ENCODE data around the gene TTC21B. TPM values are rescaled to one million over a fixed set of nuclear protein-coding genes. Genes with fewer than 3 reads are reported as not detected.

TTC21B gene
- total and polyA plus RNA-seq, 9 of the 15 experiments (the other 6 are each of a cell fraction or from before 2014, with no cell fraction given), result 5.2 to 34.9 (median 18.5) TPM

- CTCF ChIA-PET (ENCODE audit: low intra/inter-chr PET ratio), result no interaction called here
- no peak overlapping the region for H3K27ac ChIP-seq (ENCODE audit: extremely low read depth, low read depth, low read length)
- in situ Hi-C loops (cut with MboI) (no loop called here), intact Hi-C loops (cut with micrococcal nuclease) (loop anchor here (5.0 kb wide), 1 partner anchor 634 kb away; the partner anchor contains the start of gene SCN2A)
- no TSS peak for BruUV-seq (replicated peaks)
- no peaks in the 10 kb centered on the region for H3K79me2 ChIP-seq (ENCODE audit: control insufficient read depth, insufficient read depth, low read length)
- H3K36me3 ChIP-seq (ENCODE audit: control insufficient read depth, insufficient read depth, low read length), result peaks cover 4% of the 10 kb centered on the region; the same call in 1 of the 3 replicates
- POLR2A ChIA-PET, result interaction anchor here (1.1 to 1.2 kb wide), 2 partner anchors 19 to 57 kb away, joined by 3 read pairs; no protein-coding TSS in a partner anchor
- H3K4me2 ChIP-seq (ENCODE audit: insufficient read depth, low read length), result no peak overlapping the region
- no peak overlapping the region for H3K9ac ChIP-seq (ENCODE audit: insufficient read depth in 1 of 2, low read depth in 2 of 2, low read length in 2 of 2)
- FAIRE-seq, result no peak
- H4K20me1 ChIP-seq (replicated peaks; ENCODE audit: control insufficient read depth, insufficient read depth, low read length), result no peaks in the 10 kb centered on the region
- DNase-seq (ENCODE audit: extremely low read depth in 1 of 4, low spot score in 3 of 4), result no peak
- no peaks in the 10 kb centered on the region for H3K27me3 ChIP-seq (ENCODE audit: control insufficient read depth in 2 of 2, insufficient read depth in 2 of 2, low read length in 2 of 2)
- no peaks in the 10 kb centered on the region for H3K9me1 ChIP-seq (ENCODE audit: control insufficient read depth, insufficient read depth, low read length)
- no peak for TF ChIP-seq XRCC5 (IDR thresholded peaks at IDR 0.05; ENCODE audit: low read depth, low read length)
- TF ChIP-seq ZNF23 (CRISPR knock-in tag; IDR thresholded peaks at IDR 0.05), result no peak
- TF ChIP-seq HNRNPUL1 (IDR thresholded peaks at IDR 0.05; ENCODE audit: low read length), result no peak
- TF ChIP-seq MTA3 (IDR thresholded peaks at IDR 0.05; ENCODE audit: borderline replicate concordance), result no peak
- TF ChIP-seq ZBTB34 (CRISPR knock-in tag; IDR thresholded peaks at IDR 0.05), result no peak
- TF ChIP-seq TCF15 (CRISPR knock-in tag; IDR thresholded peaks at IDR 0.05), result no peak
- TF ChIP-seq HDAC6 (IDR thresholded peaks at IDR 0.05; ENCODE audit: low read depth, low read length), result no peak
- TF ChIP-seq MXI1 (IDR thresholded peaks at IDR 0.05; ENCODE audit: low read depth, low read length), result no peak
- no peak for TF ChIP-seq HEY1 (CRISPR knock-in tag; IDR thresholded peaks at IDR 0.05; ENCODE audit: borderline replicate concordance)
- no peak for TF ChIP-seq ZNF766 (CRISPR knock-in tag; conservative IDR thresholded peaks at IDR 0.05)
- TF ChIP-seq POLR3A (IDR thresholded peaks at IDR 0.05; ENCODE audit: borderline replicate concordance, extremely low read depth, insufficient read depth, insufficient read length), result no peak
- TF ChIP-seq TRIM25 (IDR thresholded peaks at IDR 0.05; ENCODE audit: borderline replicate concordance), result no peak
- no peak for TF ChIP-seq FOXK2 (conservative IDR thresholded peaks at IDR 0.05 in 1 of 2, IDR thresholded peaks at IDR 0.05 in 1 of 2; ENCODE audit: low read depth in 2 of 2)
- no peak for TF ChIP-seq MLX (CRISPR knock-in tag; conservative IDR thresholded peaks at IDR 0.05)
- no peak for TF ChIP-seq HBP1 (CRISPR knock-in tag; IDR thresholded peaks at IDR 0.05)
- no peak for ATAC-seq
- H3K9me3 ChIP-seq (replicated peaks; ENCODE audit: control insufficient read depth, insufficient read depth, low read depth, low read length), result no peaks in the 10 kb centered on the region
- H3K4me3 ChIP-seq, result no peak overlapping the region
- H2AFZ ChIP-seq (ENCODE audit: low read depth, low read length), result no peak overlapping the region
- H3K4me1 ChIP-seq (replicated peaks in 1 of 2; ENCODE audit: control insufficient read depth in 2 of 2, insufficient read depth in 2 of 2, low read length in 2 of 2), result no peaks in the 10 kb centered on the region
- 65% methylated on average over 2 of the region's 2 CpGs for WGBS (ENCODE audit: insufficient coverage, low coverage, missing lambda C conversion rate)
Observed at GRCh38 chr2:165871025-165871424, 82.6 kb downstream of the TTC21B start.

Measured in K562 (cell line).